Measurements from ENCODE around the gene PTPRN2.

The PTPRN2 gene

GRCh38 chr7:157521061-157521731 is 1066.4 kb downstream of the PTPRN2 start:
- no peak for DNase-seq (ENCODE audit: extremely low read depth, low read depth)
- TF ChIP-seq, protein P1, sequence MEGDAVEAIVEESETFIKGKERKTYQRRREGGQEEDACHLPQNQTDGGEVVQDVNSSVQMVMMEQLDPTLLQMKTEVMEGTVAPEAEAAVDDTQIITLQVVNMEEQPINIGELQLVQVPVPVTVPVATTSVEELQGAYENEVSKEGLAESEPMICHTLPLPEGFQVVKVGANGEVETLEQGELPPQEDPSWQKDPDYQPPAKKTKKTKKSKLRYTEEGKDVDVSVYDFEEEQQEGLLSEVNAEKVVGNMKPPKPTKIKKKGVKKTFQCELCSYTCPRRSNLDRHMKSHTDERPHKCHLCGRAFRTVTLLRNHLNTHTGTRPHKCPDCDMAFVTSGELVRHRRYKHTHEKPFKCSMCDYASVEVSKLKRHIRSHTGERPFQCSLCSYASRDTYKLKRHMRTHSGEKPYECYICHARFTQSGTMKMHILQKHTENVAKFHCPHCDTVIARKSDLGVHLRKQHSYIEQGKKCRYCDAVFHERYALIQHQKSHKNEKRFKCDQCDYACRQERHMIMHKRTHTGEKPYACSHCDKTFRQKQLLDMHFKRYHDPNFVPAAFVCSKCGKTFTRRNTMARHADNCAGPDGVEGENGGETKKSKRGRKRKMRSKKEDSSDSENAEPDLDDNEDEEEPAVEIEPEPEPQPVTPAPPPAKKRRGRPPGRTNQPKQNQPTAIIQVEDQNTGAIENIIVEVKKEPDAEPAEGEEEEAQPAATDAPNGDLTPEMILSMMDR (IDR thresholded peaks at IDR 0.05; ENCODE audit: low read depth, low read length), result no peak

GRCh38 chr7:157520249-157520648 is 1067.4 kb downstream of the PTPRN2 start:
- DNase-seq (ENCODE audit: extremely low read depth, low read depth), result no peak
- TF ChIP-seq, protein P1 (IDR thresholded peaks at IDR 0.05; ENCODE audit: low read depth, low read length), result no peak

- DNase-seq (ENCODE audit: extremely low read depth, low read depth), result no peak
- TF ChIP-seq, protein P1 (IDR thresholded peaks at IDR 0.05; ENCODE audit: low read depth, low read length), result no peak
These were observed 1067.8 kb downstream of the PTPRN2 start for GRCh38 chr7:157519798-157520244.

DNA sequence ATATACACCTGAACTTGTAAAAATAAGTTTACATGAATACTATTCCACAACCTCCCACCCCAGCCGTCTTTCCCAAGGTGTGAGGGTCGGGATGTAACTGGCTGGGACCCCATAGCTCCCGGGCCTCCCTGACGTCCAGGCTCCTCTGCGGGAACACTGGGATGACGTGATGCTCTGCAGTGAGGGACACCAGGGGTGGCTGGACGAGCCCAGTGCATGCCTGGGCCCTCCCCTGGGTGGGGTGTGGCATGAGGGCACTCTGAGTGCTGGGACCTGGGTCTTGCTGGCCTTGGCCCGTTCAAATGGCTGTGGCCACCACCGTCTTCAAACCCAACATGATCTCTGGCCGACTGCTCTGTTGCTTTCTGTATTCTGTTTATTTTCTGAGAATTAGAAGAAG is 1068.4 kb downstream of the PTPRN2 start:
- TF ChIP-seq, protein P1 (IDR thresholded peaks at IDR 0.05; ENCODE audit: low read depth, low read length), result no peak
- no peak for DNase-seq (ENCODE audit: extremely low read depth, low read depth)

- no peak for DNase-seq (ENCODE audit: extremely low read depth, low read depth)
- TF ChIP-seq, protein P1 (IDR thresholded peaks at IDR 0.05; ENCODE audit: low read depth, low read length), result no peak
These were observed 1069.0 kb downstream of the PTPRN2 start for GRCh38 chr7:157518514-157519175.

DNA sequence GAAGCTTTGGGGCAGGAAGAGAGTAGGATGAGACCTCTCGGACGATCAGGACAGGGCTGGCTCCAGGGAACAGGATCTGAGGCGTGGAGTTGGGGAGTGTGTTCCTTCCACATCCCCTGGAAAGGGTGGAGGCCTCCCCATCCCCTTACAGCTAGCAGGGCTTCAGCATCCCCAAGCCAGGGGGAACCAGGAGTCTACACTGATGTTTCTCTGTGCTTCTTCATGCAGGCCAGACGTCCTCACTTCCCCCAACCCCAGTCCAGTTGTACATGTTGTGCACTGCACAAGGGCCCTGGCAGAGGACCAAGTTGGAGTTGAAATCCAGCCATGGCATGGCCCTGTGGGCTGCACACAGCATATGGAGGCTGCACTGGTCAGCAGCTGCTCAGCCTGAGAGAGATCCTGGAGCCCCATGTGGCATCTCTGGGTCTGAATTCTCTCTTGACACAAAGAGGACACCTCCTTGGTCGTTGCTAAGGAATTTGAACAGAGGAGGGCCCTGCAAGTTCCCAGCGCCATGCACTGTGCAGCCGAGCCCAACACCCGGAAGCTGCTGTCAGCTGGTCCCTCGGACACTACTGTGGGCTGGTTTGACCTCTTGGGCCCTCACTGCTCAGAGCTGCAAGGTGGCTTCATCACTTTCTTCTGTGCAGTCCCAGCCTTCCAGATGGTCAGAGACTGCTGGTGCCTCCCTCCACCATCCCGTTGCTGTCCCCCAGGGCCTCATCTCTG is 1069.7 kb downstream of the PTPRN2 start:
- TF ChIP-seq, protein P1 (IDR thresholded peaks at IDR 0.05; ENCODE audit: low read depth, low read length), result no peak
- no peak for DNase-seq (ENCODE audit: extremely low read depth, low read depth)

All from AG09319 (cell line).